Smooth muscle cell (in vitro differentiated cells): ENCODE measurements around the gene PRELID2. TPM values are rescaled to one million over a fixed set of nuclear protein-coding genes. Genes with fewer than 3 reads are reported as not detected.

Experiments
- DNase-seq: peaks from one replicate; lab custom pipeline; 2025; ENCODE audit not compliant: unreplicated experiment; lab: John Stamatoyannopoulos, UW
- H2AFZ ChIP-seq: fragments of 200-600 bp; sonication (generic); 2 replicates; pipeline ENCODE4 v1.6.0; 2016; ENCODE audit warnings: antibody characterized with exemption, low read depth, mild to moderate bottlenecking
- H3F3A ChIP-seq: fragments of 200-600 bp; sonication (generic); 2 replicates; pipeline ENCODE4 v1.6.0; 2017; ENCODE audit warnings: antibody characterized with exemption, low read depth
- H3K27ac ChIP-seq: fragments of 200-600 bp; sonication (generic); 2 replicates; pipeline ENCODE4 v1.5.1; 2016; ENCODE audit warnings: low read depth, mild to moderate bottlenecking
- H3K27me3 ChIP-seq: fragments of 200-600 bp; sonication (generic); 2 replicates; pipeline ENCODE4 v1.6.1; 2016; ENCODE audit warnings: low read depth, mild to moderate bottlenecking
- H3K36me3 ChIP-seq: fragments of 200-600 bp; sonication (generic); 2 replicates; pipeline ENCODE4 v1.5.1; 2016; ENCODE audit warnings: low read depth
- H3K4me1 ChIP-seq: fragments of 200-600 bp; sonication (generic); 2 replicates; pipeline ENCODE4 v1.5.1; 2016; ENCODE audit warnings: low read depth
- H3K4me2 ChIP-seq: fragments of 200-600 bp; sonication (generic); 2 replicates; pipeline ENCODE4 v1.6.0; 2016; ENCODE audit warnings: mild to moderate bottlenecking
- H3K4me3 ChIP-seq: fragments of 200-600 bp; sonication (generic); 2 replicates; pipeline ENCODE4 v1.5.1; 2016; ENCODE audit warnings: mild to moderate bottlenecking
- H3K79me2 ChIP-seq: fragments of 200-600 bp; sonication (generic); 2 replicates; pipeline ENCODE4 v1.6.0; 2016; ENCODE audit warnings: low read depth, mild to moderate bottlenecking
- H3K9ac ChIP-seq: fragments of 200-600 bp; sonication (generic); 2 replicates; pipeline ENCODE4 v1.6.0; 2016; ENCODE audit warnings: low read depth
- H3K9me3 ChIP-seq: fragments of 200-600 bp; sonication (generic); replicated peaks from 2 replicates; pipeline ENCODE4 v1.5.1; 2016; ENCODE audit warnings: low read depth
- H4K20me1 ChIP-seq: fragments of 200-600 bp; sonication (generic); 2 replicates; pipeline ENCODE4 v1.6.0; 2016; ENCODE audit warnings: low read depth
- CTCF ChIP-seq: fragments of 200-600 bp; sonication (generic); IDR thresholded peaks from 2 replicates; pipeline ENCODE4 v1.5.1; 2017; ENCODE audit warnings: borderline replicate concordance, mild to moderate bottlenecking, antibody characterized with exemption; ENCODE audit not compliant: insufficient read depth, poor library complexity, severe bottlenecking
- WGBS: methylation state at CpG from one replicate; pipeline ENCODE4 v1.1.7; 2016; ENCODE audit warnings: low lambda C conversion rate; 5-methylcytosine and 5-hydroxymethylcytosine counted together
- polyA plus RNA-seq: library from polyadenylated mRNA; unstranded; fragments of >200 nt; fragmentation: Nextera tagmentation; extraction: Ambion mirVana; gene quantifications from 2 replicates; pipeline ENCODE4 v1.2.1, GENCODE V29; 2016
- total RNA-seq: library from RNA; depleted of rRNA; stranded (reverse); fragments of >200 nt; gene quantifications from 2 replicates; pipeline ENCODE4 v1.2.3, GENCODE V29; 2014

Gene PRELID2
- total and polyA plus RNA-seq, 2 experiments from 2014 or later = 2.5 to 7.3 TPM

- Histone ChIP-seq H3K27me3 (no peaks in the 10 kb centered on the region), H3K9me3 (no peaks in the 10 kb centered on the region), H3K27ac (no peak overlapping the region), H3K4me2 (no peak overlapping the region), H3K4me3 (no peak overlapping the region), H2AFZ (no peak overlapping the region), H3K4me1 (peaks cover 9% of the 10 kb centered on the region), H3F3A (no peaks in the 10 kb centered on the region), H3K9ac (no peak overlapping the region), H3K79me2 (no peaks in the 10 kb centered on the region), H3K36me3 (no peaks in the 10 kb centered on the region), H4K20me1 (no peaks in the 10 kb centered on the region)
- no peak for DNase-seq
- no peak for TF ChIP-seq CTCF
These were observed 62.7 kb downstream of the PRELID2 start for GRCh38 chr5:145772466-145772865.

GRCh38 chr5:145768863-145769262 is 66.3 kb downstream of the PRELID2 start:
- no peak for TF ChIP-seq CTCF
- no peaks in the 10 kb centered on the region for H3K79me2 ChIP-seq
- H3K9me3 ChIP-seq = no peaks in the 10 kb centered on the region
- H2AFZ ChIP-seq = no peak overlapping the region
- no peak for DNase-seq
- no peaks in the 10 kb centered on the region for H3K36me3 ChIP-seq
- H3K4me1 ChIP-seq = no peaks in the 10 kb centered on the region
- no peak overlapping the region for H3K4me2 ChIP-seq
- no peaks in the 10 kb centered on the region for H3K27me3 ChIP-seq
- H3K27ac ChIP-seq = no peak overlapping the region
- H3F3A ChIP-seq = no peaks in the 10 kb centered on the region
- H4K20me1 ChIP-seq = no peaks in the 10 kb centered on the region
- no peak overlapping the region for H3K4me3 ChIP-seq
- no peak overlapping the region for H3K9ac ChIP-seq
- WGBS = 86% methylated on average over 3 of the region's 3 CpGs

GRCh38 chr5:145764325-145764724 is 70.8 kb downstream of the PRELID2 start:
- TF ChIP-seq CTCF = no peak
- Histone ChIP-seq H3K4me3 (no peak overlapping the region), H2AFZ (no peak overlapping the region), H4K20me1 (no peaks in the 10 kb centered on the region), H3K9me3 (no peaks in the 10 kb centered on the region), H3K36me3 (no peaks in the 10 kb centered on the region), H3K4me1 (no peaks in the 10 kb centered on the region), H3F3A (no peaks in the 10 kb centered on the region), H3K27me3 (no peaks in the 10 kb centered on the region), H3K9ac (no peak overlapping the region), H3K27ac (no peak overlapping the region), H3K4me2 (no peak overlapping the region), H3K79me2 (no peaks in the 10 kb centered on the region)
- WGBS = 88% methylated on average over 1 of the region's 1 CpG
- no peak for DNase-seq

DNA sequence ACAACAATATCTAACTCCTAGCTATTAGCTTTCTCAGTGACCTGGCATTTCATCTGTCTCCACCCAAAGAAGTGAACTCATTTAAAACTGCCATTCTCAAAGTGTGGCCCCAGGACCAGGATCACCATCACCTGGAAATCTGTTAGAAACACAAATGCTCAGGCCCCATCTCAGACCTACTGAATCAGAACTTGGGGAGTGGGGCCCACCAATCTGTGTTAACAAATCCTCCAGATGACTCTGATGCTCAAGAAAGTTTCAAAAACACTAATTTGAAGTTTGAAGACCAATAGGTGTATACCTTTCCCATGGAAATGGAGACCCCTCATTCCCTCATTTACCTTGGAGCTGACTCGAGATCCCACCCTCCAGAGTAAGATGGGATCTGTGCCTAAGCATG is 72.3 kb downstream of the PRELID2 start:
- H3K9me3 ChIP-seq = no peaks in the 10 kb centered on the region
- H3K36me3 ChIP-seq = no peaks in the 10 kb centered on the region
- TF ChIP-seq CTCF = no peak
- no peak overlapping the region for H3K4me3 ChIP-seq
- 96% methylated on average over 1 of the region's 1 CpG for WGBS
- no peak overlapping the region for H2AFZ ChIP-seq
- DNase-seq = no peak
- no peaks in the 10 kb centered on the region for H3K27me3 ChIP-seq
- H3K9ac ChIP-seq = no peak overlapping the region
- no peaks in the 10 kb centered on the region for H3F3A ChIP-seq
- H3K4me1 ChIP-seq = no peaks in the 10 kb centered on the region
- no peaks in the 10 kb centered on the region for H4K20me1 ChIP-seq
- no peak overlapping the region for H3K4me2 ChIP-seq
- no peak overlapping the region for H3K27ac ChIP-seq
- no peaks in the 10 kb centered on the region for H3K79me2 ChIP-seq
